Activated CD8-positive, alpha-beta T cell treated with anti-CD3 and anti-CD28 coated beads for 36 hours (primary cell): Measurements from ENCODE around the gene LRRC8D. TPM values are rescaled to one million over a fixed set of nuclear protein-coding genes. Genes with fewer than 3 reads are reported as not detected.

Experiments
- ATAC-seq: fragments of 200-7000 bp; cut with Tn5 transposase; one replicate; pipeline ENCODE4 v1.10.0; 2021; ENCODE audit warnings: mild to moderate bottlenecking, moderate library complexity
- CTCF ChIA-PET: fragments of 350-600 bp; sonication (Branson Sonifier 250); formaldehyde crosslinking; loops from one replicate; lab custom pipeline; 2021; ENCODE audit warnings: antibody characterized with exemption; lab: Charles Lee
- POLR2A ChIA-PET: fragments of 350-600 bp; sonication (Branson Sonifier 250); formaldehyde crosslinking; loops from one replicate; lab custom pipeline; 2021; ENCODE audit warnings: antibody characterized with exemption; lab: Charles Lee
- DNase-seq: peaks from one replicate; pipeline ENCODE4 v3.0.0-alpha.2; 2020
- H3K27ac Mint-ChIP-seq: one replicate; pipeline ENCODE4 v1.8.0; 2021; ENCODE audit warnings: mild to moderate bottlenecking, mixed read lengths
- H3K27me3 Mint-ChIP-seq: one replicate; pipeline ENCODE4 v1.8.0; 2021; ENCODE audit warnings: mixed read lengths
- H3K36me3 Mint-ChIP-seq: one replicate; pipeline ENCODE4 v1.8.0; 2021; ENCODE audit warnings: low read depth, mixed read lengths
- H3K4me1 Mint-ChIP-seq: one replicate; pipeline ENCODE4 v1.8.0; 2021; ENCODE audit warnings: low read depth, mixed read lengths
- H3K4me3 Mint-ChIP-seq: one replicate; pipeline ENCODE4 v1.8.0; 2021; ENCODE audit warnings: mild to moderate bottlenecking, moderate library complexity, mixed read lengths
- H3K9me3 Mint-ChIP-seq: one replicate; pipeline ENCODE4 v1.8.0; 2021; ENCODE audit warnings: mixed read lengths
- CTCF ChIP-seq: fragments of 200-600 bp; IDR thresholded peaks from one replicate; pipeline ENCODE4 v1.8.0; 2022; ENCODE audit warnings: antibody characterized with exemption, mild to moderate bottlenecking
- intact Hi-C: fragments of 100-400 bp; cut with micrococcal nuclease; formaldehyde crosslinking; loops from one replicate; pipeline ENCODE4 v1.10.0; 2022
- total RNA-seq, 2 experiments: library from RNA; stranded (reverse); gene quantifications; one replicate each; pipeline ENCODE4 v1.2.3, GENCODE V29; 2021

Gene LRRC8D
- total RNA-seq, 2 experiments from 2014 or later, result 26.3 to 27.5 TPM

- DNase-seq (no peak), ATAC-seq (no peak)
- intact Hi-C loops, result no loop called here
- no peak for TF ChIP-seq CTCF
- H3K27me3 Mint-ChIP-seq, result no peaks in the 10 kb centered on the region
- H3K27ac Mint-ChIP-seq, result no peak overlapping the region
- H3K4me1 Mint-ChIP-seq, result peaks cover 65% of the 10 kb centered on the region
- H3K9me3 Mint-ChIP-seq, result no peaks in the 10 kb centered on the region
- ChIA-PET CTCF (interaction anchor here (1.7 kb wide), 1 partner anchor 99 kb away, joined by 3 read pairs; no protein-coding TSS in a partner anchor), POLR2A (no interaction called here)
- peaks cover 28% of the 10 kb centered on the region for H3K36me3 Mint-ChIP-seq
- H3K4me3 Mint-ChIP-seq, result no peak overlapping the region
Observed at GRCh38 chr1:89903550-89903949, 82.7 kb downstream of the LRRC8D start.

GRCh38 chr1:89904219-89904980 is 83.6 kb downstream of the LRRC8D start:
- ChIA-PET POLR2A (no interaction called here), CTCF (interaction anchor here (1.7 kb wide), 1 partner anchor 100 kb away, joined by 3 read pairs; no protein-coding TSS in a partner anchor)
- peaks cover 26% of the 10 kb centered on the region for H3K36me3 Mint-ChIP-seq
- TF ChIP-seq CTCF, result no peak
- no peak overlapping the region for H3K27ac Mint-ChIP-seq
- intact Hi-C loops, result no loop called here
- no peaks in the 10 kb centered on the region for H3K9me3 Mint-ChIP-seq
- peaks cover 73% of the 10 kb centered on the region for H3K4me1 Mint-ChIP-seq
- no peak overlapping the region for H3K4me3 Mint-ChIP-seq
- ATAC-seq (no peak), DNase-seq (no peak)
- no peaks in the 10 kb centered on the region for H3K27me3 Mint-ChIP-seq

GRCh38 chr1:89905395-89906058 is 84.7 kb downstream of the LRRC8D start:
- ATAC-seq, result no peak
- Mint-ChIP-seq H3K4me3 (no peak overlapping the region), H3K27me3 (no peaks in the 10 kb centered on the region), H3K36me3 (peaks cover 26% of the 10 kb centered on the region), H3K4me1 (peaks cover 67% of the 10 kb centered on the region), H3K27ac (no peak overlapping the region), H3K9me3 (no peaks in the 10 kb centered on the region)
- ChIA-PET CTCF (interaction anchor here (1.4 to 1.7 kb wide), 2 partner anchors 80 to 101 kb away, joined by 3 to 4 read pairs; no protein-coding TSS in a partner anchor), POLR2A (interaction anchor here (1.2 kb wide), 1 partner anchor 12 kb away, joined by 3 read pairs; no protein-coding TSS in a partner anchor)
- no peak for TF ChIP-seq CTCF
- no peak for DNase-seq
- intact Hi-C loops, result no loop called here

GRCh38 chr1:89906088-89906487 is 85.3 kb downstream of the LRRC8D start:
- intact Hi-C loops, result no loop called here
- DNase-seq (no peak), ATAC-seq (no peak)
- no peak overlapping the region for H3K4me3 Mint-ChIP-seq
- no peaks in the 10 kb centered on the region for H3K27me3 Mint-ChIP-seq
- TF ChIP-seq CTCF, result no peak
- peaks cover 25% of the 10 kb centered on the region for H3K36me3 Mint-ChIP-seq
- ChIA-PET POLR2A (interaction anchor here (1.2 kb wide), 1 partner anchor 11 kb away, joined by 3 read pairs; no protein-coding TSS in a partner anchor), CTCF (interaction anchor here (0.7 to 1.4 kb wide), 2 partner anchors 20 to 79 kb away, joined by 3 to 4 read pairs; no protein-coding TSS in a partner anchor)
- H3K9me3 Mint-ChIP-seq, result no peaks in the 10 kb centered on the region
- no peak overlapping the region for H3K27ac Mint-ChIP-seq
- peaks cover 72% of the 10 kb centered on the region for H3K4me1 Mint-ChIP-seq
